VCaP (cell line): Measurements from ENCODE around the gene CYFIP1.
A peak's percentile ranks its signal among the peaks of the same experiment; 100 is the strongest.

Source experiments
- H3K27ac ChIP-seq: fragments of 450-650 bp; 2 replicates; pipeline ENCODE4 v1.5.1; 2017
- TF ChIP-seq, protein P1 (sequence below): fragments of 450-650 bp; conservative IDR thresholded peaks from 2 replicates; pipeline ENCODE4 v1.5.1; 2017; ENCODE audit warnings: mild to moderate bottlenecking, moderate library complexity

CYFIP1 gene

DNA sequence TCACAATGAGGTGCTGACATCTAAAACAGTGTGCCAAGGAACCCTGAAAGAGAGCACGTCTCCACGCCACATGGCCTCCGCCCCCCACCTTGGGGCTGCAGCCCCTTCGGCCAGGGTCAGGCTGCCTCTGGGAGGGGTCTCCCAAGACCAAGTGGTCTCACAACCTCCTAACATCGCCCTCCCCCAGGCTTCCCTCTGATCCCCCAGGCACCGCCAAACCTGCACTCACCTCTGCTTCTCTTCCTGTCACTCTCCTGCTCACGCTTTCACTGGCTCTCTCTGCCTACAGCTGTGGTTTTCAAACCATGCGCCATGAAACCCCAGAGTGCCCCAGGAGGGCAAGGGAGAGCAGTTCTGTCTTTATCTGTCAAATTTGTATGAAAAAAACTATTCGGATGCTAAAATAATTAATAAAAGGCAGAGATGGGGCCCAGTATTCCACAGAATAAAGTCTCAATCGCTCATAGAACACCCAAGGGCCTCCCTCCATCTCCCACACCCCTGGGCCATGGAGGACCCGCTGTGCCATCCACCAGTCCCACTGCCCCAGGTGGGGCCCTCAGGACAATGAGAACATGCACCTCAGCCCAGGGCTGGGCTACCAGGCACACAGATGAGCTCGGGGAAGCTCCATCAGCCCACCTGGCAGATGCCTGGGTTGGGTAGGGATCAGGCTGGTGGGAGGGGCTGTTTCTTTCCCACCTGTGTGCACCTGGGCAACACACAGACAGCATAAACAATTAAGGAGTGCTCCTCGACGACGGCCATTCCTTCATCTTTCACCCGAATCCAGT is 21.5 kb downstream of the CYFIP1 start:
- H3K27ac ChIP-seq = no peak overlapping the region
- TF ChIP-seq, protein P1, sequence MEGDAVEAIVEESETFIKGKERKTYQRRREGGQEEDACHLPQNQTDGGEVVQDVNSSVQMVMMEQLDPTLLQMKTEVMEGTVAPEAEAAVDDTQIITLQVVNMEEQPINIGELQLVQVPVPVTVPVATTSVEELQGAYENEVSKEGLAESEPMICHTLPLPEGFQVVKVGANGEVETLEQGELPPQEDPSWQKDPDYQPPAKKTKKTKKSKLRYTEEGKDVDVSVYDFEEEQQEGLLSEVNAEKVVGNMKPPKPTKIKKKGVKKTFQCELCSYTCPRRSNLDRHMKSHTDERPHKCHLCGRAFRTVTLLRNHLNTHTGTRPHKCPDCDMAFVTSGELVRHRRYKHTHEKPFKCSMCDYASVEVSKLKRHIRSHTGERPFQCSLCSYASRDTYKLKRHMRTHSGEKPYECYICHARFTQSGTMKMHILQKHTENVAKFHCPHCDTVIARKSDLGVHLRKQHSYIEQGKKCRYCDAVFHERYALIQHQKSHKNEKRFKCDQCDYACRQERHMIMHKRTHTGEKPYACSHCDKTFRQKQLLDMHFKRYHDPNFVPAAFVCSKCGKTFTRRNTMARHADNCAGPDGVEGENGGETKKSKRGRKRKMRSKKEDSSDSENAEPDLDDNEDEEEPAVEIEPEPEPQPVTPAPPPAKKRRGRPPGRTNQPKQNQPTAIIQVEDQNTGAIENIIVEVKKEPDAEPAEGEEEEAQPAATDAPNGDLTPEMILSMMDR = no peak

DNA sequence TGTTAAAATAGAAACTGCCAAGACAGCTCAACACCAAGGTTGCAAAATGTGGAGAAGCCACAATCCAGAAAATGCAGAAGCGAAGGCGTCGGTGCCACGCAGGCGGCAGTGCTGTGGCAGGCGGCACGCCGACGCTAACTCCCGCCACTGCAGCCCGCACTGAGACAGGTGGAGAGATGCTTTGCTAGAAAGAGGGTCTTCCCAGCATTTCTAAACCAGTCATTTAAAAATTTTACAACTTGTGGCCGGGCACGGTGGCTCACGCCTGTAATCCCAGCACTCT is 23.2 kb downstream of the CYFIP1 start:
- TF ChIP-seq, protein P1 = no peak
- peak overlapping the region; percentile 22 for H3K27ac ChIP-seq

DNA sequence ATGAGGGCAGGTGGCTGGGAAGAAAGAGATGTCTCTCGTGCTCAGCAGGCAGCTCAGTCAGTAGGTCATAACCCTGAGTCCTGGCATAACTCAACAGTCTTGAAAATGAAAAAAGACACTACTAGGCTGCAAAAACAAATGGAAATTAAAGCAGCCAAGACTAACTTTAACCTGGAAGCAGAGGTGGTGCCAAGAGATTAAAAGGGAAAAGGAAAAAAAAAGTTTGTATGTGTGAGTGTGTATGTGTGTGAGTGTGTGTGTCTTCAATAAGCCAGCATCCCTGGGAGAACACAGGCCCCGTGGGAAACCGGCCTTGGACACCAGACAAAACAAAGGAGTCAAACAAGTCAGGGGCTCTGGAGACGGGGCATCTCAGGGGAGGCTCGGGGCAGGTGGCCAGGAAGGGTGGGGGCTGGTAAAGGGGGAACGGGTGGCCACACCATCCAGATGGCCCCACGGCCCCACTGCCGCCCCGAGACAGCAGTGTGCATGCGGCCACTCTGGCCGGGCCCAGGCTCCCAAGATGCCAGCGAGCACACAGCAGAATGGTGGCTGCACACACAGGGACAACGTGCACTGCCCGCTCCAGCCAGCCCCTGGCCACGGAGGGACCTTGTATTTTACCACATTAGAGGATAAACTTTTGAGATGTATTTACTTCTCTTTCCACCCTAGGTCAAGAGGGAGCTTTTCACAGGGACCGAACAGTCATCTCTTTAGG is 23.8 kb downstream of the CYFIP1 start:
- H3K27ac ChIP-seq = peak overlapping the region; percentile 22
- TF ChIP-seq, protein P1 = no peak

DNA sequence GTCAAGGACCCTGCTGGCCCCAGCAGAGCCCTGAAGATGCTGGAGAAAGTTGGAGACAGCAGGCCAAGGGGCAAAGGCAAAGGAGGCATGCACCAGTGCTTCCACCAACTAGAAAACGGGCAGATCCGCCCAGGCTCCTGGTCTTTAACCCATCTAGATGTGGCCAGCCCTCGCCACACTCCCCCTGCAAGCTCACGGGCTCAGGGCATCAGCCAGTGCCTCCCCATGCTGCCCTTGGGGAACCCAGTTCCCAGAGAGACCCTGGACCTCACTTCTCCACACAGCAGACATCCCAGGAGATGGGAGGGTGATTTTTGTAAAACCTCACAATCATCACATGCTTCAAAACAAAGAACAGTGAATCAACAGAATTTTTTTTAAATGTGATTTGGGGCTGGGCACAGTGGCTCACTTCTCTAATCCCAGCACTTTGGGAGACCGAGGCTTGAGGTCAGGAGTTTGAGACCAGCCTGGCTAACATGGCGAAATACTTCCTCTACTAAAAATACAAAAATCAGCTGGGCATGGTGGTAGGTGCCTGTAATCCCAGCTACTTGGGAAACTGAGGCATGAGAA is 24.5 kb downstream of the CYFIP1 start:
- TF ChIP-seq, protein P1 = no peak
- peak overlapping the region; percentile 22 for H3K27ac ChIP-seq

DNA sequence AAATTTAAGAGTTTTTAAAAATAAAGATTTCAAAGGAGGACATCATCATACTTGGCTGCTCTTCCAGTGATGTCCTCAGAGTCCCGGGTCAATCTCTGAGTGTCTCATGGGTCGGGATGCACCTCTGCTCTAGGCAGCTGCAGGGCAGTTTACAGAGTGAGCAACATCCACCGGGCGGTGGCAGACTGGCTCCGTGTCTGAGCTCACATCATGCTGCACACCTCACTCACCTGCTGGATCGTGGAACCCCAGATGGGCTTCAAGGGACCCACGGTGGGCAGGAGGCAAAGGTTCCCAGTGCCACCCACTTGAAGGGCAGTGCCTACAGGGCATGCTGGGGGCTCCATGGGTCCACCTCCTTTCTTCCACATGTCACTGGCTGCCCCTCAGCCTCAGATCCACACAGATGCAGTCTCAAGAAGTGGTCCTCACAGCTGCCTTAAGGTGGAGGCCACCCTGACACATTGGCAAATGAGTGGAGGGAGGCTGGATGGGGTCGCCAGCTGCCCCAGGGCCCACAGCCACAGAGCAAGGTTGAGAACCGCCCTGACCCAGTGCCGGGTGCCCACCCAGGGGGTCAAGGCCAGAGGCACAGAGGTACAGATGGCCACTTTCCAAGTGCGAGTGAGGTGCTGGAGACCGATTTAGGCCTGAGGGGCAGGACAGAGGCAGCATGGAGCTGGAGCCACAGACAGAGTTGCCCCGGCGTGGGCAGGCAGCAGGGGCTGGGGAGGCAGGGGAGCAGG is 25.2 kb downstream of the CYFIP1 start:
- TF ChIP-seq, protein P1 = no peak
- H3K27ac ChIP-seq = no peak overlapping the region

DNA sequence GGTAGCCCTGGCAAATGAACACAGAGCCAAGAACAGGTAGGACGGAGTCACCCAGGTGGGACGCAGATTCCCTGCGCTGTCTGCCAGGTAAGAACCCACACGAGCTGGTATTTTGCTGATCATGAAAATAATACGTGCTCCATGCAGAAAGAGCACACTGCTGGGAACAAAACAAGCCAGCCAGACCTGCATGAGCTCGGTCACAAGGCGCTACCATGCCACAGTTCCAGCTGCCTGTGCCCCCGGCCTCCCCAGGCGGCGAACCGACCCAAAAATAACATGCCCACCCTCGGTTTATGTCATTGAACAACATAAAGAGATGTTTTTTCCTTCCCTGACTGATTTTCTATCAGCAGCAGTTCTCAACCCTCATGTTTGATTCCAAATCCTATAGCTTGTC is 25.8 kb downstream of the CYFIP1 start:
- H3K27ac ChIP-seq = no peak overlapping the region
- TF ChIP-seq, protein P1 = no peak
